Measurements from ENCODE around the gene SERP2.

GRCh38 chr13:44342741-44343140 lies 30.9 kb upstream of the SERP2 start:
- TF ChIP-seq CTCF (IDR thresholded peaks at IDR 0.05; ENCODE audit: insufficient read depth, low read depth, low read length), result no peak
- no peak for TF ChIP-seq EZH2 (IDR thresholded peaks at IDR 0.05; ENCODE audit: insufficient read depth, low read length)
